Measurements from ENCODE around the gene PDZD7.

The PDZD7 gene

DNA sequence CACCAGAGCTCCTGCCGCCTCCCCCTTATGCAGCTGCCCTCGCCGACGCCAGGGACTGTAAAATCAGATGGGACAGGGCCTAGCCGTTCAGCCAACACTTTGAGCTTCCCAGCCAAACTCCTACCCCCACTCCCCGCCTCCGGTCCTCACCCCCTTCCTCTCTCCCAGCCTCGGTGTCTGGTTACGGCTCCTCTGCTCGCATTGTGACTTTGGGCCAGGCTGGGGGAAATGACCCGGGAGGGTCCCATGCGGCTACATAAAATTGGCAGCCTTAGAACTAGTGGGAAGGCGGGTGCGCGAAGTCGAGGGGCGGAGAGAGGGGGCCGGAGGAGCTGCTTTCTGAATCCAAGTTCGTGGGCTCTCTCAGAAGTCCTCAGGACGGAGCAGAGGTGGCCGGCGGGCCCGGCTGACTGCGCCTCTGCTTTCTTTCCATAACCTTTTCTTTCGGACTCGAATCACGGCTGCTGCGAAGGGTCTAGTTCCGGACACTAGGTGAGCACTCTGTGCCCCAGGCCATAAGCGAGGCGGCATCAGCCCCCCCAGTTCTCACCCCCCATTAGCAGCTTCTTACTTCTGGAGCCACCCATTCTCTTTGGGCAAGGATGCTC, 30.8 kb upstream of the PDZD7 start, which contains the start of gene KAZALD1:
TSS of gene KAZALD1 (plus strand) at position 366 of the 608 bp plus-strand sequence. CDS start 604 bp downstream, outside the sequence.
- in situ Hi-C loops (cut with HindIII; ENCODE audit: low sequenced_read_pairs): no loop called here

DNA sequence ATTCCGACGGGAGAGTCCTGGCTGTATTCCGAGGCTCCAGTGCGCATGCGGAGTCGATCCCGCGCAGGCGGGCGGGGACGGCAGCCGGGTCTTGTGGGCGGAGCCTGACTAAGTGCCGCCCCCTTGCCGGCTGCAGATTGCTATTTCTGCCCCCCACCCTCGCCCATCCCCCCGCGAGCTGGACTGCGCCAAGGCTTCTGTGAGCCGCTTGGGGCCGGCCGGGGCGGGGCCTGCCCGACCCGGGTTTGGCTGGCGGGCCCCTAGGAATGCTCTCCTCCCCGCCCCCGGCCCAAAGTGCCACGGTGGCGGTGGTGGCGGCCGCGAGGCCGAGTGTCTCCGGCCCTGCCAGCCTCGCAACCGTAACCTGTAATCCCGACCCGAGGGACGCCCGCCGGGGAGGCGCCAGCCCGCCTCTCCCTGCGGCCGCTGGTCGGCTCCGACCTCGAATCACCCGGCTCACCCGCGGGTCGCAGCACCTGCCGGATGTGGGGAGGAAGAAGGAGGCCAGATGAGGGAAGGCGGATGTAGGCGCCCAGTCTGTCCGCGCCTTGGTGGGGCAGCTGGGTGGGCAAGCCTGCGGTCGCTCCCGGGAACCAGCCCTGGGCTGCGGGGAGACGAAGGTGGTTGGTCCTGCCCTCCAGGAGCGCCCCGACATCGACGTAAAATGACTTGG, 30.2 kb upstream of the PDZD7 start:
- in situ Hi-C loops (cut with HindIII; ENCODE audit: low sequenced_read_pairs): no loop called here

GRCh38 chr10:101060036-101060950, 29.4 kb upstream of the PDZD7 start:
- in situ Hi-C loops (cut with HindIII; ENCODE audit: low sequenced_read_pairs): no loop called here

DNA sequence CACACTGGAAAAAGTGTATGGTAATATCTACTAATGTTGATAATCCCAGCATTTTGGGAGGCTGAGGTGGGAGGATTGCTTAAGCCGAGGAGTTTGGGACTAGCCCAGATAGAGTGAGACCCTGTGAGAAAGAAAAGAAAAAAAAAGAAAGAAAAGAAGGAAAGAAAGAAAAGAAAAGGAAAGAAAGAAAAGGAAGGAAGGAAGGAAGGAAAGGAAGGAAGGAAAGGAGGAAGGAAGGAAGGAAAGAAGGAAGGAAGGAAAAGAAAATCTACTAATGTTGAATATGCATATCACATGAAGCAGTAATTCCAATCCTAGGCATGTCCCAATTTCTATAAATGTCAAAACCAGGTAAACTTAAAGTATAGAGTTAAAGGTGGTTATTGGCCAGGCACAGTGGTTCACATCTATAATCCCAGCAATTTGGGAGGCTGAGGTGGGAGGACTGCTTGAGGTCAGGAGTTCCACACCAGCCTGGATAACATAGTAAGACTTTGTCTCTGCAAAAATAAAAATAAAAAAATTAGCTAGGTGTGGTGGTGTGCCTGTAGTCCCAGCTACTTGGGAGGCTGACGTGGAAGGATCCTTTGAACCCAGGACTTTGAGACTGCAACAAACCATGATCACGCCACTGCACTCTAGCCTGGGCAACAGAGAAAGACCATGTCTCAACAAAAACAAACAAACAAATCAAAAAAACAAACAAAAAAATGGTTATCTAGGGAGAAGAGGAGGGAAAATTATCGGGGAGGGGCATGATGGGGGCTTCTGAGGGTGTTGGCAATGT, 25.6 kb upstream of the PDZD7 start:
- in situ Hi-C loops (cut with HindIII; ENCODE audit: low sequenced_read_pairs): no loop called here

DNA sequence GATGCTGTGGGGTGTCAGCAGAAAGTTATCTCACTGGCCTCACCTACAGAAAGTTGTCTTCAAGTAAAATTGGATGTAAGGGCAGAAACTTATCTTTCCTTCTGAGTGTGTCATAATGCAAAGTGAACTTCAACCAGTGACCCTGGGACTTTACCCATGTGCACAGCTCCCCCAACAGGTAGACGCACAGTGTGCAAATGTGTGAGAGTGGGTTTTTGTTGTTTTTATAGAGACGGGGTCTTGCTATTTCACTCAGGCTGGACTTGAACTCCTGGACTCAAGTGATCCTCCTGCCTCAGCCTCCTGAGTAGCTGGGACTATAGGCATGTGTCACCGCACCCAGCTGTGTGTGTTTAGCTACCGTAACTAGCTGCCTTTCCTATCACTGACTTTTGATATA, 24.5 kb upstream of the PDZD7 start:
- in situ Hi-C loops (cut with HindIII; ENCODE audit: low sequenced_read_pairs): no loop called here

DNA sequence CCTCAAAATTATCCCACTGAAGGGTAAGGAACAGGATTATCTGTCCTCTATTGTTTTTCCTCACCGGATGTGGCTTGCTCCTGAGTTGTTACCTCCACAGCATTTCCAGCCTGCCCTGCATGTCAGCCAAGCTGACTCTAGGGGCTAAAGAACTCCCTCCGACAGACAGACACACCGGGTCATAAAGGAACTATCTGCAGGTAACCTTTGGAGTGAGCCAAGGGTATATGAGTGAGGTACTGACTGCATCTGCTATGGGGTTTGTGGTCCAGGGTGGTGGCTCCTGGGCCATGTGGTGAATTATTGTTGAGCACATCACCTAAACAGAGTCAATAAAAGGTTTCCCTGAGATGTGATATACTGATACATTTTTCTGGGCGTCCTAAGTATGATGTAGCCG, 23.9 kb upstream of the PDZD7 start:
- in situ Hi-C loops (cut with HindIII; ENCODE audit: low sequenced_read_pairs): no loop called here

DNA sequence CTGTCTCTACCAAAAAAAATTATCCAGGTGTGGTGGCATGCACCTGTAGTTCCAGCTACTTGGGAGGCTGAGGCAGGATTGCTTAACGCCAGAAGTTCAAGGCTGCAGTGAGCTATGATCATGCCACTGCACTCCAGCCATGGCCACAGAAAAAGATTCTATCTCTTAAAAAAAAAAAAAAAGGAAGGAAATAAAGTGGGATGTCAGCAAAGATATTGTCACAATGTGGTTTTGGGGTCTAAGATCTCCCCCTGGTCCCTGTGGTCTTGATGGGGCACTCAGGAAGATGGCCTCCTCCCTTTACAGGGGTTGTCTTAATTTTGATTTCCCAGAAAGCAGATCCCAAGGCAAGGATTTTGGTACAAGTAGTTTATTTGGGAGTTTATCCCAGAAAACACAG, 23.4 kb upstream of the PDZD7 start:
- in situ Hi-C loops (cut with HindIII; ENCODE audit: low sequenced_read_pairs): no loop called here

DNA sequence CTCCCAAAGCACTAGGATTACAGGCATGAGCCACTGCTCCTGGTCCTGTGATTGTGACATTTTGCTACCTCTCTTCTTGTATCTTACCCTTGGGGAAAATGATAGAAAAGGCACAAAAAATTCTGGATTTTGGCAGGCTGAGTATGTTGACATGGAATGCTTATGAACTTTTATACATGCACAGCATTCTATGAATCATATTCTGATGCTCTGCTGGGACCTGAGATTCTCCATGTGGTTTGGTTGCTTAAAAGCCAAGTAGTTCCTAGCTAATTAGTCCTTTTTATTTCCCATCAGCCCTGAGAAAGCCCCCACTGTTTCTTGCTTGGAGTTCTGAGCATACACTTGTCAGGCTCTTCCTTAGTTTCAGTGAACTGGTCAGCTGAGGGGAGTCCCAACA, 22.6 kb upstream of the PDZD7 start:
- in situ Hi-C loops (cut with HindIII; ENCODE audit: low sequenced_read_pairs): no loop called here

- in situ Hi-C loops (cut with HindIII; ENCODE audit: low sequenced_read_pairs): no loop called here
These were observed 21.4 kb upstream of the PDZD7 start for GRCh38 chr10:101052285-101052684.

DNA sequence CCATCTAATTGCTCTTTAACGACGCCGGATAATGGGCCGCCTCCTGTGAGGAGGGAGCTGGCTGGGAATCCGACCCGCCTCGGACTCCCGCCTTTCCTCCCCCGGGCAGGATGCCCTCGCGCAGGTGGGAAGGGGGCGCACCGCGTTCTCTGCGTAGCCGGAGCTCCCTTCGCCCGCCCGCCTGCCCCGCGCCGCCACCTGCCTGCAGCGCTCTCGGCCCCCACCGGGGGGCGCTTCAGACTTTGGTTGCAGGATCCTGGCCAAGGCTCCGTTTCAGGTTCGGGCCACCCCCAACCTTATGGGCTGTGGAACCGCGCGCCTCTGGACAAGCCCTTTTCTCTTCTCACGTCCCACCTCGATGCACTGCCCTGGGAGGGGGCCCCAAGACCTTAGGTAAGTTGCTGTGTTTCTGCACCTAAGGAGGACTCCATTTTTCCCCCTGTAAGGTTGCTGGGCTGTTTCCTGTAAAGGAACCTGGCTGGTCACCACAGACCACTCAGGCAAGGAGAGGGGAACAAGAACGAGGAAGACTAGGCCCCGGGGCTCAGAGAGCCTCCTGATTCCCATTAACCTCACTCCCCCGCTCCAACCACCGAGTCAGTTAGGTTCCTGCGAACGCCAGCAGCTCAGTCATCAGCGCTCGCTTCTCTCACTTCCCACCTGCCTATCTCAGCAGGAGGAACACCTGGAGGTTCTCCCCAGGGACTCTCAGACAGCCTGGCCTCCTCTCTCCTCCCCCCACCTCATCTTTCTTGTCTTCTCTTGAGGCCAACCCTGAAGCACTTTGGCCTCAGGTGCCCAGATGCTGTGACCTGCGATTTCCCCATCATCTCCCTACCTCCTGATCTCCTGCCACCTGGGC, 19.5 kb upstream of the PDZD7 start:
- in situ Hi-C loops (cut with HindIII; ENCODE audit: low sequenced_read_pairs): no loop called here

- in situ Hi-C loops (cut with HindIII; ENCODE audit: low sequenced_read_pairs): no loop called here
These were observed 17.3 kb upstream of the PDZD7 start for GRCh38 chr10:101047961-101048892.

DNA sequence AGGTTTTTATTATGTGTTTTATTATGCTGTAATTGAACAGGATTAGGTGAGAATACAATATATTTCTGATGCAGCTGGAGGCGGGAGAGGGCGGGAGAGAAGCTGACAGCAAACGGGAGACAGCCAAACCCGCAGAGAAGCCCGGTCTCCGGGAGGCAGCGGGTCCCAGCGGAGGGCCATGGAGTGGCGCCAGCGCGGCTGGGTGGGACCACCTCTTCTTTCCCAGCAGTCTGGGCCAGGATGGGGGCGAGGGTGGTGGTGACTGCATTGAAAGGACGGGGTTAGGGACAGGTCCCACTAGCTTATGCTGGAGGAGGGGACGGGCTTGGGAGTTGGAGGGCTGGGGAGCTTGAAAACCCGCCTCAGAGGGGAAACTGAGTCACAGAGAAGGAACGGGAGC, 16.3 kb upstream of the PDZD7 start:
- in situ Hi-C loops (cut with HindIII; ENCODE audit: low sequenced_read_pairs): no loop called here

GRCh38 chr10:101046332-101047238, 15.7 kb upstream of the PDZD7 start:
- in situ Hi-C loops (cut with HindIII; ENCODE audit: low sequenced_read_pairs): no loop called here

GRCh38 chr10:101044117-101044516, 13.2 kb upstream of the PDZD7 start:
- in situ Hi-C loops (cut with HindIII; ENCODE audit: low sequenced_read_pairs): no loop called here

DNA sequence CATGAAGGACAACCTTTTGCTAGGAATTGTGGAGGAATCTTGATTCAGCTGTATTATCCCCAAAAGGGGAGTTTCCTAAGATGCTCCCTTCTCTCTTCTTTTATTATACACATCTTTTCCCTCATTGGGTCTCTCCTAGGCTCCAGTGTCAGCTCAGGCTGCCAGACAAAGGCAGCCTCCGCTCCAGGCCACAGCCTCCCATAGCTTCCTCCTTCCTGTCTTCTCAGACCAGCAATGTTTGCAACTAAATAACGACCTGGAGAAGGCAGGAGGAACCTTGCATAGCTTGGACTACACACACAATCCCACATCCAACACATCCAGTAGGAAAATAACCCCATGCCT, 12.4 kb upstream of the PDZD7 start:
- in situ Hi-C loops (cut with HindIII; ENCODE audit: low sequenced_read_pairs): no loop called here

GRCh38 chr10:101042667-101043362, 11.9 kb upstream of the PDZD7 start:
- in situ Hi-C loops (cut with HindIII; ENCODE audit: low sequenced_read_pairs): no loop called here

DNA sequence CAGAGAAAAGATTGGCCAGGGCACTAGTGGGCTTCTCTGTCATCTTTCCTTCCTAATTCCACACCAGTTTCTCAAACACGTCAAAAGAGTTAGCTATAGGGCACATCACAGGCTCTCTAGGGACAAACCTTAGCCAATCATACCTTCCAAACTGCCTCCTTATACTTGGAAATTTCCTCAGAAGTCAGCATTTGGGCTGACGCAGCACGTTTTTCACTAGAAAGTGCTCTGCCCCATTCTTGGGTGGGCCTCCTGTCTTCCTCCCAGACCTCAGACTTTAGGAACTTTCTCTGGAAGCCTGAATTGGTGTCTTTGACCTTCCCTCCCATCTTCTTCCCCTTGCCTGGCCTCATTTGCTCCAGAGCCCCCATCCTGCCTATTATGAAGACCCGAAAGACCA, 11.2 kb upstream of the PDZD7 start:
- in situ Hi-C loops (cut with HindIII; ENCODE audit: low sequenced_read_pairs): no loop called here
